HepG2 (cell line): ENCODE measurements around the gene CSK. TPM values are rescaled to one million over a fixed set of nuclear protein-coding genes. Genes with fewer than 3 reads are reported as not detected.

Source experiments
- ATAC-seq: fragments of 200-7000 bp; cut with Tn5 transposase; 3 replicates; pipeline ENCODE4 v1.9.1; 2020; ENCODE audit warnings: mild to moderate bottlenecking, moderate library complexity
- BruUV-seq: library from RNA; stranded (reverse); fragments of 400-500 nt; replicated peaks from 2 replicates; lab custom pipeline; 2021; lab: Mats Ljungman, UMichigan
- CTCF ChIA-PET: fragments of 300-600 bp; formaldehyde crosslinking; extraction: SDS; loops from one replicate; lab custom pipeline; 2021; ENCODE audit warnings: low total read pairs, inconsistent platforms, low intra/inter-chr PET ratio; lab: Yijun Ruan, JAX
- POLR2A ChIA-PET: fragments of 350-600 bp; sonication (Branson Sonifier 250); formaldehyde crosslinking; loops from one replicate; lab custom pipeline; 2020; ENCODE audit warnings: antibody characterized with exemption, inconsistent platforms; lab: Yijun Ruan, JAX
- DNase-seq: peaks from one replicate; pipeline ENCODE4 v3.0.0-alpha.2; 2015; ENCODE audit warnings: low spot score
- FAIRE-seq: peaks from 3 replicates; lab custom pipeline; 2011; peaks lifted over from hg19 to GRCh38; lab: Jason Lieb, UNC
- H2AFZ ChIP-seq: one replicate; pipeline ENCODE4 v1.6.1; 2011; ENCODE audit warnings: low read length, inconsistent platforms
- H3K27ac ChIP-seq: fragments of 300-600 bp; 3 replicates; pipeline ENCODE4 v1.8.0; 2011; ENCODE audit warnings: mixed run types, mild to moderate bottlenecking, mixed read lengths, low read length, inconsistent platforms; ENCODE audit not compliant: insufficient read depth; ENCODE audit errors: extremely low read length
- H3K27me3 ChIP-seq, 2 experiments: fragments of 200-600 bp in 1 of 2; 2 replicates in 1 of 2; 3 replicates in 1 of 2; pipeline versions ENCODE4 v1.6.0 to v1.8.0; 2011; ENCODE audit warnings: low read length in 2 of 2, mild to moderate bottlenecking in 2 of 2, moderate library complexity in 2 of 2, inconsistent platforms in 1 of 2; ENCODE audit not compliant: insufficient read depth in 2 of 2, control insufficient read depth in 1 of 2
- H3K36me3 ChIP-seq, 2 experiments: fragments of 200-600 bp in 1 of 2; replicated peaks in 1 of 2; 2 replicates in 1 of 2; 3 replicates in 1 of 2; pipeline versions ENCODE4 v1.5.1 to v1.8.0; 2011; ENCODE audit warnings: low read length in 2 of 2, inconsistent platforms in 1 of 2; ENCODE audit not compliant: insufficient read depth in 2 of 2, control insufficient read depth in 1 of 2
- H3K4me1 ChIP-seq: 2 replicates; pipeline ENCODE4 v1.5.1; 2012; ENCODE audit warnings: low read length, inconsistent platforms; ENCODE audit not compliant: insufficient read depth
- H3K4me2 ChIP-seq: 2 replicates; pipeline ENCODE4 v1.6.0; 2011; ENCODE audit warnings: low read depth, low read length, inconsistent platforms
- H3K4me3 ChIP-seq, 3 experiments: fragments of 200-600 bp in 1 of 3; sonication (generic), shearing (Covaris generic) in 1 of 3; replicated peaks in 1 of 3; 2 replicates each; pipeline ENCODE4 v1.5.1; 2011 to 2016; ENCODE audit warnings: low read length in 3 of 3, inconsistent platforms in 2 of 3, low read depth in 2 of 3, mild to moderate bottlenecking in 2 of 3, control low read depth in 1 of 3, mixed read lengths in 1 of 3; ENCODE audit not compliant: insufficient read depth in 1 of 3
- H3K79me2 ChIP-seq: one replicate; pipeline ENCODE4 v1.6.1; 2011; ENCODE audit warnings: low read length, inconsistent platforms; ENCODE audit not compliant: insufficient read depth
- H3K9ac ChIP-seq: 2 replicates; pipeline ENCODE4 v1.6.0; 2011; ENCODE audit warnings: mild to moderate bottlenecking, low read depth, low read length, inconsistent platforms; ENCODE audit not compliant: insufficient read depth
- H3K9me3 ChIP-seq: 2 replicates; pipeline ENCODE4 v1.5.1; 2012; ENCODE audit warnings: mild to moderate bottlenecking, low read length
- H4K20me1 ChIP-seq: 2 replicates; pipeline ENCODE4 v1.6.0; 2011; ENCODE audit warnings: inconsistent platforms, mild to moderate bottlenecking, low read length, moderate library complexity; ENCODE audit not compliant: insufficient read depth
- BCLAF1 ChIP-seq: fragments of 450-650 bp; IDR thresholded peaks from 2 replicates; pipeline ENCODE4 v1.6.1; 2017; ENCODE audit warnings: mild to moderate bottlenecking
- RCOR2 ChIP-seq: IDR thresholded peaks from 2 replicates; pipeline ENCODE4 v1.6.1; 2016; ENCODE audit warnings: missing biosample characterization, missing genetic modification reagents
- SMAD1 ChIP-seq: sonication (generic); formaldehyde crosslinking; IDR thresholded peaks from 2 replicates; pipeline ENCODE4 v1.4.0; 2020; ENCODE audit warnings: missing genetic modification reagents, low read depth, mild to moderate bottlenecking, borderline replicate concordance
- ZBTB44 ChIP-seq: sonication (generic); formaldehyde crosslinking; IDR thresholded peaks from 2 replicates; pipeline ENCODE4 v1.4.0; 2020; ENCODE audit warnings: missing genetic modification reagents
- ZNF136 ChIP-seq: sonication (generic); formaldehyde crosslinking; IDR thresholded peaks from 2 replicates; pipeline ENCODE4 v1.8.1; 2022; ENCODE audit warnings: low read depth, mild to moderate bottlenecking, moderate library complexity, missing genetic modification reagents
- WGBS: methylation state at CpG from one replicate; pipeline ENCODE4 v1.1.6; 2017; ENCODE audit warnings: low lambda C conversion rate; 5-methylcytosine and 5-hydroxymethylcytosine counted together
- in situ Hi-C: cut with HindIII; loops from 2 replicates; pipeline ENCODE4 v1.10.0; 2017; ENCODE audit warnings: low pct_unique_long_range_greater_than_20kb; ENCODE audit not compliant: extremely low pct_ligation_motif_present
- intact Hi-C: fragments of 100-400 bp; cut with micrococcal nuclease; formaldehyde crosslinking; loops from one replicate; pipeline ENCODE4 v1.10.0; 2022; ENCODE audit not compliant: unreplicated experiment
- polyA plus RNA-seq, 8 experiments: library from polyadenylated mRNA; depleted of rRNA in 3 of 8; stranded (reverse) in 7 of 8; unstranded in 1 of 8; fragments of >200 nt; fragmentation: Illumina TruSeq in 4 of 8; extraction: Trizol in 4 of 8; gene quantifications; 2 replicates each; pipeline versions ENCODE4 v1.2.1 to v1.2.3, GENCODE V29; 2011 to 2016; ENCODE audit warnings: low read depth in 4 of 8, missing spikeins in 1 of 8, mixed read lengths in 1 of 8; ENCODE audit not compliant: insufficient read depth in 1 of 8
- total RNA-seq, 5 experiments: library from RNA; depleted of rRNA; stranded (reverse); fragments of >200 nt; fragmentation: Illumina TruSeq; extraction: Trizol; gene quantifications; 2 replicates each; pipeline ENCODE4 v1.2.3, GENCODE V29; 2016; ENCODE audit warnings: low read depth in 1 of 5

Gene CSK
- total and polyA plus RNA-seq, 2 of the 13 experiments (the other 11 are each of a cell fraction or from before 2014, with no cell fraction given), result 12.5 to 21.3 TPM

GRCh38 chr15:74843891-74844299 lies 62.0 kb downstream of the CSK start:
- ChIA-PET POLR2A (interaction anchor here (0.9 to 1.3 kb wide), 3 partner anchors 30 to 50 kb away, joined by 3 read pairs; partner anchors contain the start of genes MPI and SCAMP2), CTCF (interaction anchor here (1.8 kb wide), 1 partner anchor 73 kb away, joined by 6 read pairs; no protein-coding TSS in a partner anchor)
- Histone ChIP-seq H3K27ac (peak overlapping the region; percentile 57), H3K4me1 (peaks cover 22% of the 10 kb centered on the region), H3K9me3 (no peaks in the 10 kb centered on the region), H2AFZ (no peak overlapping the region), H3K36me3 (peaks cover 10 to 28% of the 10 kb centered on the region in 2 experiments; a peak in 4 of 5 replicates), H3K4me2 (no peak overlapping the region), H3K27me3 (no peaks in the 10 kb centered on the region), H3K79me2 (no peaks in the 10 kb centered on the region), H3K4me3 (no peak overlapping the region), H4K20me1 (no peaks in the 10 kb centered on the region), H3K9ac (no peak overlapping the region; the same call in 1 of the 2 replicates)
- intact Hi-C loops (loop anchor here (2.0 kb wide), 1 partner anchor 13 kb away; no protein-coding TSS in a partner anchor), in situ Hi-C loops (no loop called here)
- ATAC-seq (no peak), FAIRE-seq (no peak), DNase-seq (no peak)
- BruUV-seq, result no TSS peak
- WGBS, result 93% methylated on average over 6 of the region's 12 CpGs
- TF ChIP-seq ZNF136 (CRISPR knock-in tag) (no peak), ZBTB44 (CRISPR knock-in tag) (no peak), RCOR2 (CRISPR knock-in tag) (no peak), BCLAF1 (no peak), SMAD1 (no peak)
- TF ChIP-seq, all 625 proteins: peak for 0
